IMR-90 (cell line): ENCODE measurements around the gene LCN10. TPM values are rescaled to one million over a fixed set of nuclear protein-coding genes. Genes with fewer than 3 reads are reported as not detected.

Experiments
- ATAC-seq: fragments of 200-7000 bp; cut with Tn5 transposase; 2 replicates; pipeline ENCODE4 v1.9.1; 2020; ENCODE audit warnings: low read depth, mild to moderate bottlenecking, moderate library complexity
- BruUV-seq: library from RNA; stranded (reverse); fragments of 400-500 nt; replicated peaks from 2 replicates; lab custom pipeline; 2021; lab: Mats Ljungman, UMichigan
- CTCF ChIA-PET: fragments of 300-600 bp; formaldehyde crosslinking; extraction: SDS; loops from one replicate; lab custom pipeline; 2021; ENCODE audit warnings: antibody characterized with exemption; lab: Yijun Ruan, JAX
- POLR2A ChIA-PET: fragments of 300-600 bp; sonication (Branson Sonifier 250); formaldehyde crosslinking; loops from one replicate; lab custom pipeline; 2022; ENCODE audit warnings: antibody characterized with exemption; ENCODE audit not compliant: unreplicated experiment; lab: Charles Lee
- DNase-seq: peaks from one replicate; pipeline ENCODE4 v3.0.0; 2013
- H2AFZ ChIP-seq: replicated peaks from 2 replicates; pipeline ENCODE3; 2013; ENCODE audit warnings: low read length, mild to moderate bottlenecking; ENCODE audit not compliant: poor library complexity
- H2AK5ac ChIP-seq: 2 replicates; pipeline ENCODE4 v1.6.1; 2013; ENCODE audit warnings: low read depth, low read length, inconsistent platforms
- H2AK9ac ChIP-seq: replicated peaks from 2 replicates; pipeline ENCODE3; 2013; ENCODE audit warnings: mild to moderate bottlenecking, low read depth, low read length, moderate library complexity; ENCODE audit not compliant: poor library complexity
- H2BK120ac ChIP-seq: 2 replicates; pipeline ENCODE4 v1.6.1; 2013; ENCODE audit warnings: low read depth, low read length, inconsistent platforms
- H2BK15ac ChIP-seq: 3 replicates; pipeline ENCODE4 v1.6.1; 2013; ENCODE audit warnings: low read depth, low read length, inconsistent platforms
- H2BK20ac ChIP-seq: 2 replicates; pipeline ENCODE4 v1.6.1; 2013; ENCODE audit warnings: low read depth, mild to moderate bottlenecking, inconsistent platforms, low read length, moderate library complexity
- H2BK5ac ChIP-seq: 2 replicates; pipeline ENCODE4 v1.6.1; 2013; ENCODE audit warnings: mild to moderate bottlenecking, low read depth, low read length, inconsistent platforms; ENCODE audit not compliant: poor library complexity, severe bottlenecking
- H3K14ac ChIP-seq: replicated peaks from 2 replicates; pipeline ENCODE4 v1.6.1; 2013; ENCODE audit warnings: low read depth, low read length, inconsistent platforms
- H3K18ac ChIP-seq: 2 replicates; pipeline ENCODE4 v1.6.1; 2013; ENCODE audit warnings: low read depth, low read length, control low read depth
- H3K23ac ChIP-seq: 2 replicates; pipeline ENCODE4 v1.6.1; 2013; ENCODE audit warnings: low read depth, low read length, inconsistent platforms
- H3K27ac ChIP-seq: 2 replicates; pipeline ENCODE4 v1.5.1; 2013; ENCODE audit warnings: mild to moderate bottlenecking, control low read depth, low read length; ENCODE audit not compliant: insufficient read depth
- H3K27me3 ChIP-seq: 2 replicates; pipeline ENCODE4 v1.6.1; 2013; ENCODE audit warnings: low read length; ENCODE audit not compliant: control insufficient read depth, insufficient read depth
- H3K36me3 ChIP-seq: 2 replicates; pipeline ENCODE4 v1.6.1; 2013; ENCODE audit warnings: low read length, mixed read lengths; ENCODE audit not compliant: control insufficient read depth, insufficient read depth
- H3K4ac ChIP-seq: 2 replicates; pipeline ENCODE4 v1.6.1; 2013; ENCODE audit warnings: low read depth, low read length, inconsistent platforms
- H3K4me1 ChIP-seq: 2 replicates; pipeline ENCODE4 v1.6.1; 2013; ENCODE audit warnings: low read length, mixed read lengths; ENCODE audit not compliant: control insufficient read depth, insufficient read depth
- H3K4me2 ChIP-seq: 2 replicates; pipeline ENCODE4 v1.6.1; 2013; ENCODE audit warnings: low read depth, mild to moderate bottlenecking, control low read depth, low read length, moderate library complexity
- H3K4me3 ChIP-seq: 2 replicates; pipeline ENCODE4 v1.5.1; 2013; ENCODE audit warnings: low read depth, mild to moderate bottlenecking, control low read depth, low read length, moderate library complexity; ENCODE audit not compliant: insufficient read depth
- H3K56ac ChIP-seq: 2 replicates; pipeline ENCODE4 v1.6.1; 2013; ENCODE audit warnings: low read length, inconsistent platforms; ENCODE audit not compliant: insufficient read depth; ENCODE audit errors: extremely low read depth
- H3K79me1 ChIP-seq, 2 experiments: 2 replicates each; pipeline ENCODE4 v1.6.1; 2013; ENCODE audit warnings: low read length in 2 of 2, inconsistent platforms in 1 of 2, low read depth in 1 of 2
- H3K9ac ChIP-seq: 2 replicates; pipeline ENCODE4 v1.6.1; 2013; ENCODE audit warnings: low read depth, low read length, control low read depth
- H3K9me1 ChIP-seq: 2 replicates; pipeline ENCODE4 v1.6.1; 2013; ENCODE audit warnings: low read length, inconsistent platforms; ENCODE audit not compliant: insufficient read depth
- H3K9me3 ChIP-seq: 2 replicates; pipeline ENCODE4 v1.6.1; 2013; ENCODE audit warnings: low read length; ENCODE audit not compliant: control insufficient read depth, insufficient read depth
- H4K20me1 ChIP-seq: 2 replicates; pipeline ENCODE4 v1.6.1; 2013; ENCODE audit warnings: low read length, inconsistent platforms; ENCODE audit not compliant: insufficient read depth
- H4K5ac ChIP-seq: 2 replicates; pipeline ENCODE4 v1.6.1; 2013; ENCODE audit warnings: mild to moderate bottlenecking, low read depth, low read length, control low read depth
- H4K8ac ChIP-seq, 2 experiments: 2 replicates each; pipeline ENCODE4 v1.6.1; 2013; ENCODE audit warnings: low read depth in 2 of 2, low read length in 2 of 2, control low read depth in 1 of 2, inconsistent platforms in 1 of 2
- H4K91ac ChIP-seq: 2 replicates; pipeline ENCODE4 v1.6.1; 2013; ENCODE audit warnings: low read depth, low read length, inconsistent platforms; ENCODE audit not compliant: insufficient read depth
- BHLHE40 ChIP-seq: fragments of 150-350 bp; IDR thresholded peaks from 2 replicates; pipeline ENCODE4 v1.6.1; 2016; ENCODE audit warnings: mild to moderate bottlenecking, low read depth, low read length
- CEBPB ChIP-seq: IDR thresholded peaks from 2 replicates; pipeline ENCODE4 v1.6.1; 2012; ENCODE audit warnings: low read depth, low read length, improper control_type of control experiment
- CHD1 ChIP-seq: IDR thresholded peaks from 2 replicates; pipeline ENCODE4 v1.6.1; 2012; ENCODE audit warnings: low read depth, low read length, improper control_type of control experiment
- CTCF ChIP-seq: conservative IDR thresholded peaks from 2 replicates; pipeline ENCODE4 v1.5.1; 2012; ENCODE audit warnings: mild to moderate bottlenecking, low read depth, low read length, improper control_type of control experiment
- FOS ChIP-seq: fragments of 150-350 bp; IDR thresholded peaks from 2 replicates; pipeline ENCODE4 v1.6.1; 2016; ENCODE audit warnings: low read depth, low read length
- MAZ ChIP-seq: IDR thresholded peaks from 2 replicates; pipeline ENCODE4 v1.6.1; 2012; ENCODE audit warnings: low read depth, mild to moderate bottlenecking, low read length, improper control_type of control experiment, moderate library complexity, borderline replicate concordance
- MXI1 ChIP-seq: IDR thresholded peaks from 2 replicates; pipeline ENCODE4 v1.6.1; 2012; ENCODE audit warnings: low read depth, mild to moderate bottlenecking, low read length, moderate library complexity, borderline replicate concordance
- NFE2L2 ChIP-seq: fragments of 150-350 bp; IDR thresholded peaks from 2 replicates; pipeline ENCODE4 v1.6.1; 2016; ENCODE audit warnings: low read depth, mild to moderate bottlenecking, low read length
- POLR2A ChIP-seq: IDR thresholded peaks from 2 replicates; pipeline ENCODE4 v1.6.1; 2012; ENCODE audit warnings: mild to moderate bottlenecking, low read depth, low read length
- RCOR1 ChIP-seq: IDR thresholded peaks from 2 replicates; pipeline ENCODE4 v1.6.1; 2012; ENCODE audit warnings: mild to moderate bottlenecking, low read length, improper control_type of control experiment; ENCODE audit not compliant: insufficient replicate concordance
- RFX5 ChIP-seq: IDR thresholded peaks from 2 replicates; pipeline ENCODE4 v1.8.0; 2012; ENCODE audit warnings: low read depth, mild to moderate bottlenecking, low read length, moderate library complexity
- SMC3 ChIP-seq: fragments of 150-350 bp; IDR thresholded peaks from 2 replicates; pipeline ENCODE4 v1.6.1; 2016; ENCODE audit warnings: low read depth, mild to moderate bottlenecking, antibody characterized with exemption, low read length, moderate library complexity
- USF2 ChIP-seq: fragments of 150-350 bp; IDR thresholded peaks from 2 replicates; pipeline ENCODE4 v1.6.1; 2017; ENCODE audit warnings: mild to moderate bottlenecking, antibody characterized with exemption, low read length, low read depth
- WGBS, 2 experiments: methylation state at CpG; one replicate each; pipeline versions ENCODE4 v1.1.5 to v1.1.7; 2013; ENCODE audit warnings: missing lambda C conversion rate in 2 of 2; ENCODE audit not compliant: insufficient read length in 1 of 2; ENCODE audit errors: extremely low coverage in 2 of 2; 5-methylcytosine and 5-hydroxymethylcytosine counted together
- dilution Hi-C: fragments of 300-500 bp; cut with HindIII; formaldehyde crosslinking; loops from one replicate; pipeline ENCODE4 v1.14.3; 2018; ENCODE audit warnings: low sequenced_read_pairs; ENCODE audit not compliant: unreplicated experiment
- in situ Hi-C: fragments of 300-500 bp; cut with MboI; formaldehyde crosslinking; loops from 3 replicates; pipeline ENCODE4 v1.14.3; 2019; ENCODE audit warnings: low sequenced_read_pairs, inconsistent platforms, mixed read lengths
- intact Hi-C: fragments of 100-400 bp; cut with micrococcal nuclease; formaldehyde crosslinking; loops from 2 replicates; pipeline ENCODE4 v1.10.0; 2022
- polyA plus RNA-seq, 3 experiments: library from polyadenylated mRNA; depleted of rRNA; stranded (reverse); fragments of >200 nt; gene quantifications; 2 replicates each; pipeline ENCODE4 v1.2.3, GENCODE V29; 2012; ENCODE audit warnings: low replicate concordance in 1 of 3
- total RNA-seq: library from RNA; depleted of rRNA; stranded (reverse); fragments of >200 nt; gene quantifications from 2 replicates; pipeline ENCODE4 v1.2.3, GENCODE V29; 2012
- TF ChIP-seq, protein P1 (sequence below): fragments of 150-350 bp; IDR thresholded peaks from 2 replicates; pipeline ENCODE4 v1.6.1; 2016; ENCODE audit warnings: low read depth, mild to moderate bottlenecking, low read length, moderate library complexity, borderline replicate concordance

Gene LCN10
- total and polyA plus RNA-seq, 2 of the 4 experiments (the other 2 are of a cell fraction), result not detected

DNA sequence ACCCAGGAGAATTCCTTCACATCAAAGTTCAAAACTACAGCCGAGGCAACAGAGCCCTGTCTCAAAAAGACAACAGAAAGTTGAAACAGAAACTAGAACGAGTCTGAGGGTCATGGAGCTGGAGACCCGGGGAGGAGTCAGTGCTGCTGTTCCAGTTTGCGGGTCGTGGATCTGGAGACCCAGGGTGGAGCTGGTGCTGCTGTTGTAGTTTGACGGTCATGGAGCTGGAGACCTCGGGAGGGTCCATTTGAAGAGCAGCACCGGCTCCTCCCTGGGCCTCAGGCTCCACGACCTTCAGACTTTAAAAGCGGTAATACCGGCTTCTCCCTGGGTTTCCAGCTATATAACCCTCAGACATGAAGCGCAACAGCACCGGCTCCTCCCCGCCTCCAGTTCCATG, 34.6 kb upstream of the LCN10 start:
- H2AK9ac ChIP-seq, result no peak overlapping the region
- H4K91ac ChIP-seq, result no peak overlapping the region
- H3K9me3 ChIP-seq, result peaks cover 9% of the 10 kb centered on the region
- H2BK15ac ChIP-seq, result no peak overlapping the region
- CTCF ChIA-PET, result interaction anchor here (1.1 to 1.3 kb wide), 2 partner anchors 17 to 269 kb away, joined by 3 to 7 read pairs; partner anchors contain the start of gene NPDC1
- H2BK5ac ChIP-seq, result no peak overlapping the region
- H3K4ac ChIP-seq, result no peak overlapping the region
- H3K23ac ChIP-seq, result no peak overlapping the region
- 77% methylated on average over 12 of the region's 14 CpGs; no CpG with 5 or more reads in 1 of the 2 experiments for WGBS, 2 experiments
- no peak overlapping the region for H3K18ac ChIP-seq
- no peak overlapping the region for H3K9ac ChIP-seq
- no peaks in the 10 kb centered on the region for H4K20me1 ChIP-seq
- POLR2A ChIA-PET, result interaction anchor here (0.5 kb wide), 1 partner anchor 9 kb away, joined by 3 read pairs; no protein-coding TSS in a partner anchor
- no peak for TF ChIP-seq CHD1
- TF ChIP-seq MAZ, result no peak
- no peak for TF ChIP-seq USF2
- TF ChIP-seq FOS, result no peak
- no peak for TF ChIP-seq POLR2A
- TF ChIP-seq SMC3, result no peak
- no peak for TF ChIP-seq NFE2L2
- TF ChIP-seq CTCF, result no peak
- no peak for TF ChIP-seq RFX5
- TF ChIP-seq, protein P1, sequence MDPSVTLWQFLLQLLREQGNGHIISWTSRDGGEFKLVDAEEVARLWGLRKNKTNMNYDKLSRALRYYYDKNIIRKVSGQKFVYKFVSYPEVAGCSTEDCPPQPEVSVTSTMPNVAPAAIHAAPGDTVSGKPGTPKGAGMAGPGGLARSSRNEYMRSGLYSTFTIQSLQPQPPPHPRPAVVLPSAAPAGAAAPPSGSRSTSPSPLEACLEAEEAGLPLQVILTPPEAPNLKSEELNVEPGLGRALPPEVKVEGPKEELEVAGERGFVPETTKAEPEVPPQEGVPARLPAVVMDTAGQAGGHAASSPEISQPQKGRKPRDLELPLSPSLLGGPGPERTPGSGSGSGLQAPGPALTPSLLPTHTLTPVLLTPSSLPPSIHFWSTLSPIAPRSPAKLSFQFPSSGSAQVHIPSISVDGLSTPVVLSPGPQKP, result no peak
- TF ChIP-seq RCOR1, result no peak
- TF ChIP-seq BHLHE40, result no peak
- no peak for TF ChIP-seq MXI1
- TF ChIP-seq CEBPB, result no peak
- no TSS peak for BruUV-seq
- H3K14ac ChIP-seq, result no peak overlapping the region
- H2BK20ac ChIP-seq, result no peak overlapping the region
- ATAC-seq (no peak), DNase-seq (no peak)
- no peak overlapping the region for H4K5ac ChIP-seq
- H2AK5ac ChIP-seq, result no peak overlapping the region
- H3K27ac ChIP-seq, result no peak overlapping the region
- dilution Hi-C loops (no loop called here), in situ Hi-C loops (no loop called here), intact Hi-C loops (no loop called here)
- H3K4me1 ChIP-seq, result no peaks in the 10 kb centered on the region
- peaks cover 46% of the 10 kb centered on the region for H3K27me3 ChIP-seq
- no peak overlapping the region for H3K4me2 ChIP-seq
- no peak overlapping the region for H4K8ac ChIP-seq
- no peak overlapping the region for H2BK120ac ChIP-seq
- no peak overlapping the region for H2AFZ ChIP-seq
- H3K9me1 ChIP-seq, result no peaks in the 10 kb centered on the region
- H3K36me3 ChIP-seq, result no peaks in the 10 kb centered on the region
- no peak overlapping the region for H3K56ac ChIP-seq
- no peaks in the 10 kb centered on the region for H3K79me1 ChIP-seq
- H3K4me3 ChIP-seq, result no peak overlapping the region
